ENCODE measurements around the gene SLC17A1. TPM values are rescaled to one million over a fixed set of nuclear protein-coding genes. Genes with fewer than 3 reads are reported as not detected.

Gene SLC17A1, protein sequence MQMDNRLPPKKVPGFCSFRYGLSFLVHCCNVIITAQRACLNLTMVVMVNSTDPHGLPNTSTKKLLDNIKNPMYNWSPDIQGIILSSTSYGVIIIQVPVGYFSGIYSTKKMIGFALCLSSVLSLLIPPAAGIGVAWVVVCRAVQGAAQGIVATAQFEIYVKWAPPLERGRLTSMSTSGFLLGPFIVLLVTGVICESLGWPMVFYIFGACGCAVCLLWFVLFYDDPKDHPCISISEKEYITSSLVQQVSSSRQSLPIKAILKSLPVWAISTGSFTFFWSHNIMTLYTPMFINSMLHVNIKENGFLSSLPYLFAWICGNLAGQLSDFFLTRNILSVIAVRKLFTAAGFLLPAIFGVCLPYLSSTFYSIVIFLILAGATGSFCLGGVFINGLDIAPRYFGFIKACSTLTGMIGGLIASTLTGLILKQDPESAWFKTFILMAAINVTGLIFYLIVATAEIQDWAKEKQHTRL
- polyA plus RNA-seq (2013, experiment 1 of 2; ENCODE audit: insufficient read length): not detected
- not detected for polyA plus RNA-seq (2013, experiment 2 of 2; ENCODE audit: insufficient read length)

DNA sequence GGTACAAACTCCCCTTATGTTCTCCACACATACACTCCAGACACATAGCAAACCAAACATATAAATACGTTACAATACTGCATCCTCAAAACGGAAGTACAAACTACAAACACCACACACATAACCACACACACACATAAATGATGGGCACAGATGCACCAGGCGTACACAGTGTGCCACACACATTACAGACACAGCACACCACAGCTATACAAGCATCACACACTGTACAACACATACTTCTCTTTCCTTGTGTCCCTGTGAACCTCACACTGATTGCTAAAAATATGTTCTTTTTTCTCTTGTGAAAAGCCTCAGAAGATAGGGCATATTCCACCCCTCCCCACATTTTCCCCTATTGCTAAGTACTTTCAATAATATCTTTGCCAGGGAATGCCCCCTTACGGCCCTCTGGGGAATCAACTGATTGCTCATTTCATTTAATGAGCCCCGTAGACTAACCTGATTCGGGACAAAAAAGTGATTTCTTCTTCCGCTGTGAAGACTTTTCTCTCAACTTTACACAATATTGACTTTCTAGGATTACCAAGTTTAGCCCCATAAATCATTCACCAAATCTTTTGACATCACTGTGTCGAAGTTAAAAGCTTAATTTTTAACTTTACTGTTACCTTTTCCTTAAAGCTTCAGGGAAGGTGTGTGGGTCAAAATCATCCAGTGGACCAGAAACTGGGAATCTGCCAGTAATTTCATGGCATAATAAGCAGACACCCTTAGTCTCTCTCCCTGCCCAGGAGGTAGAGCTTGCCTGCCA is at the start of gene SLC17A1:
Gene SLC17A1, minus strand, starts transcription at position 521 of the 775 bp plus-strand sequence. CDS start 1,495 bp downstream, outside the sequence.
- DNase-seq: no peak

DNA sequence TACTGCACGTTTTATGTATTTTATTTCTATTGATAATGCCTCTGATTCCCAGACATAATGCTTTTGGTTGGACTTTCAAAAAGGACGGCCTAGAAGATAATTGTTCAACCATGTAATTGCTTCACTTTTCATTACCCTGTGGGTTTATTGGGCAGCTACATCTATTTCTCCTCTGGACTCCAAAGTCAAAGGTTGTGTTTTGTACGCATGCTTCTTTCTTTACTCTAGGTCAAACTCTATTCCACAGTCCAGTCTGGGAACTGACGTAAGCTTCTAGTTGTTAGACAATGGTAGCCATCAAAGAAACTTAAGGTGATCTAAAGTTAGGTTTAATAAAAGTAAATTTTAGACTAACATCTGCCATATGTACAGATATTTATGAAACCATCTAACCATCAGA is 48.7 kb upstream of the SLC17A1 start:
- DNase-seq: no peak

DNA sequence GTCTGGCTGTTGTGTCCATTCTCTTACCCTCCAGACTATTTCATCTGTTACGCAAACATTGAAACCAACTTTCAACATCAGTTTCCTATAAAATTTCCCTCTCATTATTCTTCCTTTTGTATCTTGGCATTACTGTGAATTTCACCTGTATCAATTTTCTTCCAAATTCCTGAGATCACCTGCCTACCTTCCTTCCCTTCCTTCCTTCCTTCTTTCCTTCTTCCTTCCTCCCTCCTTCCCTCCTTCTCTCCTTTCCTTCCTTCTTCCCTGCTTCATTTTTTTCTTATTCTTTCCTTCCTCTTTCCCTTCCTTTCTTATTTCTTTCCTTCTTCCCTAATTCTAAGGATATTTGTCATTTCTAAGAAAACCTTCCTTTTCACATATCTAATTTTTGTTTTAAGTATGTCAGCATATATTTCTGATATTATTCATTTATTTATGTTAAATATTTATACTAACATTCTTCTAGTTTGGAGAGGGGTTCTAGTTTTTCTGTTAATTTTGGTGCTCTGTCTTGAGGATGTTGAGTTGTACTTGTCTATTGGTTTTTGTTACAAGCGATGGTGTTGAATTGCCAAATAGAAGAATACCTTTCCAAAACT is 47.0 kb upstream of the SLC17A1 start:
- DNase-seq: no peak

DNA sequence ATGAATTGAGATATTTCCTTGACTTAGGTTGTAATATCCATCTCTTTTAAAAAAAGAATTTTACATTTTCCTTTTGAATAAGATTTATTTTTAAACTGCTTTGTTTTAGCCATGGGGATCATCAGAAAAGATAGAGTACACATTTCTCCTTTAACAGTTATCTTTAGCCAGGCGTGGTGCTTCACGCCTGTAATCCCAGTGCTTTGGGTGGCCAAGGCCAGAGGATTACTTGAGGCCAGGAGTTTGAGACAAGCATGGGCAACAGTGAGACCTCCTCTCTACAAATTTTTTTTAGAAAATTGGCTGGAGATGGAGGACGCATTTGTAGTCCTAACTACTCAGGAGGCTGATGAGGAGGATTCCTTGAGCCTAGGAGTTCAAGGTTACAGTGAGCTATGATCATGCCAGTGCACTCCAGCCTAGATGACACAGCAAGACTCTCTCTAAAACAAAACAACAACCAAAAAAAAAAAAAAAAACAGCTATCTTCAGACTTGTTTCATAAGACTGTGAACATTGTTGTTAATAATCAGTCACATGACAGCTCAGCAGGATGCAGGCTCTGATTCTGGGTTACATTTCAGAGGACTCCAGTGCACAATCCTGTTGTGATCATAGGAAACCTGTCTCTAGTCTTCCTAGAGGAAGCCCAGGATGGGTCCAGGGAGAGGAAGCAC is 44.2 kb upstream of the SLC17A1 start:
- no peak for DNase-seq

DNA sequence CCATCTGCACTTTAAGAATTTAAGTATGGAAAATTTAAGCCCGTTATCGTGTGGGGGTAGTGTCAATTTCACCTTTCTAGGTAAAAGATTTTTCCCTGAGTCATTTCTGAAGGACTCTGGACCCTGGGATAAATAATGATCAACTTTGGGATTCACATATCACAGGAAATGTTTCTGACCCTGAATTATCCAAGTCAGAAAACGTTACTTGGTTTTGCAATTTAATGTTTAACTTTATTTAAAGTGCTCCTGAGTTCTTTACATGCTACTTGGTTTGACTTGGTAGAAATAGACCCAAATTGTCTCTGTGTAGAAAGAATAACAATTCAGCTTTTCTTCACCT is 43.7 kb upstream of the SLC17A1 start:
- no peak for DNase-seq

DNA sequence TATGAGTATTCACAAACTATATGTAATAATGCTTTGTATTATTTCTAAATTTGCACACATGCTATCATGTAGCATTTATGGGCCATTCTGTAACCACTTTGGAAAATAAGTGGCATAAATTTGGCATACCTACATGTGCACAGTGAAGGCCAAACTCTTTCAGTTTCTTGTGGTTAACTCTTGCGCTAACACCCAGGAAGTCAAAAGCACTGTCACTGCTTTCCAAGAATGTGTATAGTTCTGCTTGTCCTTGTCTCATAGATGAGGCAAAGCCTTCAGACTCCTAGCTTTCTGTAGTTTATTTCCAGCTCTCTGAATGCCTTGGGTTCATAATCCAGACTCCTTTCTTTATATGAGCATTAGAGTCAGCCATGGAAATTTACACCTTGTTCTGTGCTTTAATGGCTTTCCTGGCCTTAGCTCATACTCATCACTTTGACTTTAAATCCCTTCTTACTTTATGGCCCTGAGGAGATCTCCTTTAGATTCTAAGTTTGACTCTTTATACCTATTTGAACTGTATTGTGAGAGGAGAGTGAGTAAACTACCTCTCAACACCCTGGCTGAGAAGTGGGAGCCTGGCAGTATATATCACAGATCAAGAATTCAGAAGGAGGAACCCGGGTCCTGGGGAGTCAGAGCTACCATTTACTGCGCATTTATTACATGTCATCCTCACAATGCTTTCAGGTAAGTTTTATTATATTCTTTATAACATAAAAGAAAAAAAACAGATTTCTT is 43.1 kb upstream of the SLC17A1 start:
- no peak for DNase-seq

DNA sequence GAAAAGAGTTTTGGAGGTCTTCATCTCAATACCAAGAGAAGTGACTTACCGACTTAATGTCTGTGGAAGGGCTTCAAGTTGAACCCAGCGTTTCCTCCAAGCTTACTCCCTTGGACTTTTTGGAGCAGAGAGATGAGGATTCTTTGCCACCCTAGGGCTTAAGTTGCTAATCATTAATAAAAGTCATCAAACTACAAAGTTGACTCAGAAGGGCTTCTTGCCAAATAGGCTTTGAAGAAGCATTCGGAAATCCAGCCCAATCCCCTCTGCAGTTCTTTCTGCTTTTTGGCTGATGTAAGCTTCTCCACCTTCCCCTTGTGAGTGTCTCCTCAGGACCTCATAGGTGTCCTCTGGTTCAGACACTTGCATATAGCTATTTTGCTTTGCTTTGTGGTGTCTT is 42.3 kb upstream of the SLC17A1 start, which contains the start of gene SLC17A3:
Gene SLC17A3, minus strand, starts transcription at position 126 of the 400 bp plus-strand sequence. CDS start 5,856 bp downstream, outside the sequence.
- no peak for DNase-seq

DNA sequence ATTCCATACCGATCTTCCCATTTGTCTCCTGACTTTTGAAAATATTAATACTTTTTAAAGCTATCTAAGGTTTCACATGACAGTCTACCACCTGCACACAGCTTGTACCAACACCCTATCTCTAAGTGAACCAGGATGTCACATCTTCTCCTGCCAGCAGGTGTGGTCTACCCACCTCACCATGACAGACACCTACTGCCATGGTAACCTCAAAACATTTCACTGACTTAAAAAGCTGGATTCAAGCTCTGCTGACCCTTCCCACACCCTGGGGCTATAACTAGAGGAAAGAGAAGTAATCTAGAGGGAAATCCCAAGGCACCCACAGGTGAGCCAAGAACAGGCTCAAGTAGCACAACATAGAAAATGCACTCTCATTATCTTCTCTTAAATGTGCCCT is 41.0 kb upstream of the SLC17A1 start:
- no peak for DNase-seq

DNA sequence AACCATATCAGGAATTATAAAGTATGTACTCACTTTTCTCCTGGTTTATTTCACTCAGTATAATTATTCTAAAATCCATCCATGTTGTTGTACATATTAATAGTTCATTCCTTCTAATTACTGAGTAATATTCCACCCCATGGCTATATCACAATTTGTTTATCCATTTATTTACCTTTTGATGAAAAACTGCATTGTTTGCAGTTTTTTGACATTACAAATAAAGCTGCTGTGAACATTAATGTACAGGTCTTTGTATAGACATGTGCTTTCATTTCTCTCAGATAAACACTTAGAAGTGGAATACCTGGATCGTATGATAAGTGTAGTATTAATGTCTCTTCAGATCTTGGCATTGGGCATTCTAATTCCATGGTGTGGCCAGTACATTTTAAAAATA is 38.0 kb upstream of the SLC17A1 start:
- no peak for DNase-seq

DNA sequence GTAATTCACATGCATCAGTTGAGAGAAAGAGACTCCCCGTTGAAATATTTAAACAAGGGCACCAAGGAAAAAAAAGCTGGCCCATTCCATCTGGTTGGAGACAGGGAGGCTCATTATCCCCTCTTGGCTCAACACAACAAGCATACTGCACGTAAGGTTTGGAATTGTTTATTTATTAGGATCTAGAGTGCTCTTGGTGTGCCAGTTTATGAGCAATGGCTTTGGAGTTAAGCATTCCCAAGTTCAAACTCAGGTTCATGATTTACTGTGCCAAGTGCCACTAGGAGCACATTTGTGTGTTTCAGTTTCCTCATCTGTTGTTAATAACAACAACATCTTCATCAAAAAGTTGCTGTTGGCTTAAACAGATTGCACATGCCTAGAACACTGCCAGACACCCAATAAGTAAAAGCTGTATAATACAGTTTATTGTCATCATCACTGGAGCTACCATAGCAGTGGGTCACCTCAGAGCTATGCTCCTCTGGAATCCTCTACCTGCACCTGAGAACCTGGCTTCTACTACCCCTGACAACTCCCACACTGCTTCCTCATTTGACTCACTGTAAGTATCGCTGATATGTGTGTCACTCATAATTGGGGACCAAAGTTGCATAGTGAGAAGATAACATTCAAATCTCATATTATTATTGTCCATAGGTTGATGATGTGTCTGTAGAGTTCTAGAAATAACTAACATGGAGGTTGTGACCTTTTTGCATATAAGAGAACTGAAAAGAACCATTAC is 36.8 kb upstream of the SLC17A1 start:
- DNase-seq: no peak

DNA sequence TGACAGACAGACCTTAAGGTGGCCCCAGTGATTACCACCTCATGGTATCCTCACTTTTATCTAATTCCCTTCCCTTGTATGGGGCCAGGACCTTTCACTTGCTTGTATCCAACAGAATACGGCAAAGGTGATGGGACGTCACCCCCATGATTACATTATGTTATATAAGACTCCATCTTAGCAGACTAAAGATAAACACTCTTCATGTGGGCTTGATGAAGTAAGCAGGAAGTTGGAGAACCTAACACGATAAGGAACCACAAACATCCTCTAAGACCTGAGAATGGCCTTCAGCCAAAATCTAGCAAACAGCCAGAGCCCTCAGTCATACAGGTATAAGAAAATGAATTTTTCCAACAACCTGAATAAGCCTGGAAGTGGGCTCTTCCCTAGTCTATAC is 34.2 kb upstream of the SLC17A1 start:
- DNase-seq: no peak

DNA sequence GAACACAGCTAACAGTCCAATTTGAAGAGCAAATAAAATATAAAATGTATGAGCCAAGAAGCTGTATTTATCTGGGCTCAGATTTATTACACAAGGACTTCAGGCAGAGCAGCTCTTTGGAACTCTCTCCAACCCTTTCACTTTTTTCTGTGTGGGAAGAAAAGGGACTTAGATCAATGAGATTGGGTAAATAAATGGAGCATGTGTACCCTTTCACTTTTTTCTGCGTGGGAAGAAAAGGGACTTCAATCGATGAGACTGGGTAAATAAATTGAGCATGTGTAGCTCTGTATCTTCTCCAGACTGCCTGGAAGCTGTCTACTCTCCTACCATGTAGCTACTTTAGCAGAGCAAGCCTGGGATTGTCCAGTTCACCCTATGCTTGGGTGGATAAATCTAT is 31.5 kb upstream of the SLC17A1 start:
- DNase-seq: no peak

DNA sequence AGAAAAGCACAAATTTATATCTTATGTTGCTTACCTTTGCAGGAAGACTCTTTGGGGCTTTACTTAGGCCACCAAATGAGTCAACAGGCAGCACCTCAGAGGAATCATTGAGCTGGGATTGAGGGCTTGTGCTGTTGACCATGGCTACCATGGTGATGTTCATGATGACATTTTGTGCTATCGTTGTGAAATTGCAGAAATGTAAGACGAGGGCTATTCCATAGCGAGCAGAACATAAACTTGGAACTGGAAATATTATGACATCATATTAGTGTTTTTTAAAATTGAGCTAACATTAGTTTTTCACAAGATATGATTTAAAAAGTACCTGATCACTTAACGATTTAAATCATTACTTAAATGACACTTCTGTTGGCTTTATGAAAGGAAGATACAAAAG is 30.3 kb upstream of the SLC17A1 start:
- no peak for DNase-seq

DNA sequence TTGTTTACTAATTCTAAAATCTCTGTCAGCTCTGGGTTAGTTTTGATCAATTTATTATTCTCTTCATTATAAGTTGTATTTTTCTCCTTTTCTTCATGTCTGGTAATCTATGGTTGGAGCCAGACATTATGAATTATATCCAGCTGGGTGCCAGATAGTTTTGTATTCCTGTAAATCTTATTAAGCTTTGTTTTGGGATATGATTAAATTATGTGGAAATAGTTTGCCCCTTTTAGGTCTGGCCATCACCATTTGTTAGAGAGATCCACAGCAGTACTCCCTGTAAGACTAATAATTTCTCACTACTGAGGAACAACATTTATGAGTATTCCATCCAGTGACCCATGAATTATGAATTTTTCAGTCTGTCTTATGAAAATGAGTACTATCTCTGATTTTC is 20.9 kb upstream of the SLC17A1 start:
- no peak for DNase-seq

DNA sequence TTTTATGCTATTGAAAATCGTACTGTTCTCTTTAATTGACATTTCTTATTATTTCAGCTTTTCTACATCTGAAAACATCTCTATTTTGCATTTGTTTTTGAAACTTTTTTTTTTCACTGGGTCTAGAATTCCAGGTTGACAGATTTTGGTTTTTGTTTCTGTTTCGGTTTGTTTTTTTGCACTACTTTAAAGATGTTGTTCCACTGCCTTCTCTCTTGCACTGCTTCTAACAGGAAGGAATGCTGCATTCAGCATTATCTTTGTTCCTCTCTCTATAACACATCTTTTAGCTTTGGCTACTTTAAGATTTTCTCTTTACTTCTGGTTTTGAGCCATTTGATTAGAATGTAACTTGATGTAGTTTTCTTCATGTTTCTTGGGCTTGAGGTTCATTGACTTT is 20.1 kb upstream of the SLC17A1 start:
- no peak for DNase-seq

DNA sequence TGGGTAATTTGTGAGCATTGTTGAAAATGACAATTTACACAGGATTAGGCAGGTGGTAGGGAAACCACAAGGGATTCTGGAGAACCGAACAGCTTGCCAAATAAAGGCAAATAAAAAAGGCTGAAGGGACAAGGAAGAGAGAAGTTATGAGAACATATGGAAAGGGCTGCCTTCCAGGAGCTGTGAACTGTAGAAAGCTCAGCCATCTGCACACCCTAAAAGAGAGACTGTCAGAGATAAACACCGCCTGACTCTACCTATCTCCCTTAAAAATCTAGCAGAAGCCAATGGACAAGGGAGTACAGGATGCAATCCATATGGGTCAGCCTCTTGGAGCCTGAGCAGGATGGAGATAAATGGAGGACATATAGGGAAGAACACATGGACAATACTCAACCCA is 12.7 kb upstream of the SLC17A1 start:
- no peak for DNase-seq

DNA sequence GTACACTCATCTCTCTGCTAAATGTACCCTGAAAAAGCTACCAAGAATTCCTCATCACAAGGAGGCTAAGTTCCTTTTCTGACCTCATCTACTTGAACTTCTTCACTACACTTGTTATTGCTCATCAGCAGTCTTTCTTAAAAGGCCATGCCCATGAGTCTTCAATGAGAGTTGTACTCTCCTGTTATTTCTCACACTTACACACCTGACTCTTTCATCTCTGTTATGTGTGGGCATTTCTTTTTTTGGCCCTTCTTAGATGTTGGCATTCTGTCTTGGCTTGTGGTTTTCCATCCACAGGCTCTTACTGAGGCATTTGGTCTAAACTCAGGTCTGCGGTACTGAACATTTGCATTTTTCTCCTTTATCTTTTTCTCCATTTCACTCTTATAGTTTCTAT is 10.7 kb upstream of the SLC17A1 start:
- DNase-seq: no peak

DNA sequence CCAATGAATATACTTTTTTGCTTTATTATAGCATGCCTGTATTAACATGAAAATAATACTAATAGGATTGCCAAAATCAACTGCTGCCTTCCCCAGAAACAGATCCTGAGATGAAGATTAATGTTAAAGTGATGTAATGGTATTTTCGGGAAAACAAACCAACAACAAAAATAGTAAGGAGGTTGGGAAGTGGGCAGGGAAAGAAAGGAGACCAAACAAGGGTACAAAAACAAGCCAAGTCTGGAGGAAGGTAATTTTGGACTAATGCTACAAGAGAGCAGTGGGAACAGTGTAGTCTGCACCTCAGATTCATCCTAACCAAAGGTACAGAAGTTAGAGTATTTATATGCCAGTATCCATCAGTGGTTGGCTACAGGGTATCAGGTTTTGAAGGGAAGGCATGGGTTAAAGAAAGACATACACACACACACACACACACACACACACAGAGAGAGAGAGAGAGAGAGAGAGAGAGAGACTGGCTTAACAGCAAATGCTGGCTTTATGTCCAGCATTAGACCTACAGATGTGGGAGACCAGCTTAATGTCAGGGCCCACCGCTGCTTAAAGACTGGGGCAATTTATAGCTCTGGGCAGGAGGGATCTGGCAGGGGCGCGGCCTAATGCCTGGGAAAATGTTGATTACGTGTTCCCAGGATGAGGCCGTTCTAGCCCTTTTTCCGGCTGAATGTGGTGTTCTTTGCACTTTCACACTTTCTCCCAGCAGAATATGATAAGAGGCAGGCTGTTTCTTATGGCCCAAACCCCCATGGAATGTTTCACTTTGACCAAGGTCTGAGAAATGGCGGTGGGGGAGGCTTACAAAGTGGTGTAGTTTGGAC is 3.8 kb upstream of the SLC17A1 start:
- no peak for DNase-seq

DNA sequence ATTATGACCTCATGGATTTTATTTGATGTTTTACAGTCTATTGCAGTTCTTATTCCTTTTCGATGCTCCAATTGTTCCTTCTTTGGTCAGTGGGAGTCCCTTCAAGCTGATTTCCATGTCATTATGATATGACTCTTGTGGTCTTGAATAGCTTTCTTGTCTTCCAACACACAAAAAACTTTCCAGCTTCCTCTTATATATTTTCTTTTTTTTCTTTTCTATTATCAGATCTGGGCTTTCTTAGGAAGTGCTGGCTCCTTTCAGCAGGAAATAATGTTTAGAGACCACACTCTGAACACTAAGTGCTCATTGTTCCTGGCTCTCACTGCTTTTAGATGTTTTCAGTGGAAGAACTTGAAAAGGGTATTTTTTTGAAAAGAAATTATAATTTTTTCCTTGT is 3.1 kb upstream of the SLC17A1 start:
- no peak for DNase-seq

DNA sequence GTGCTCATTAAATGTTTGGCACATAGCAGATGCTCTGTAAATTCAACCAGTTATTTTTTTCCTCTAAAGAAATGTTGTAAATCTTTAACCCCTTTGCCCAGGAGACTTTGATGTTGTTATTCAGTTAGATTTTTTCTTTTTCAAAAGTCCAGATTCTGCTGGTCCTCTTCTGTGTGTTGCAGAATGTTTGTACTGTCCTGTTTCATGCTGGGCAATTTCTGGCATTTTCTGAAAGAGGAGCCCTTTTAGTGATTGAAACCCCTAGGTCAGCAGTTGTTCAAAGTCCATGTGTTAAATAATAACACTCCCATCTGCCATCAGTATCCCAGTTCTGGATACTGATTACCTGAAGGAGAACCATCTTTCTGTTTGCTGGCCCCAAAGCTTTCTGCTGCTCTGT is 1.3 kb upstream of the SLC17A1 start:
- no peak for DNase-seq

All from fibroblast of skin of back (primary cell).